CD4-positive, alpha-beta T cell treated with Interleukin-17A for 4 hours (primary cell): ENCODE data around the gene KLRC4.
"Not testable (repeated sequence)": the region's sequence is repeated elsewhere in the genome, so short reads cannot be mapped to it uniquely, and the experiment has no call there.

Experiments used
- DNase-seq: peaks from one replicate; pipeline ENCODE4 v3.0.0-alpha.2; 2020; ENCODE audit warnings: mixed read lengths

The KLRC4 gene, protein sequence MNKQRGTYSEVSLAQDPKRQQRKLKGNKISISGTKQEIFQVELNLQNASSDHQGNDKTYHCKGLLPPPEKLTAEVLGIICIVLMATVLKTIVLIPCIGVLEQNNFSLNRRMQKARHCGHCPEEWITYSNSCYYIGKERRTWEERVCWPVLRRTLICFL

DNA sequence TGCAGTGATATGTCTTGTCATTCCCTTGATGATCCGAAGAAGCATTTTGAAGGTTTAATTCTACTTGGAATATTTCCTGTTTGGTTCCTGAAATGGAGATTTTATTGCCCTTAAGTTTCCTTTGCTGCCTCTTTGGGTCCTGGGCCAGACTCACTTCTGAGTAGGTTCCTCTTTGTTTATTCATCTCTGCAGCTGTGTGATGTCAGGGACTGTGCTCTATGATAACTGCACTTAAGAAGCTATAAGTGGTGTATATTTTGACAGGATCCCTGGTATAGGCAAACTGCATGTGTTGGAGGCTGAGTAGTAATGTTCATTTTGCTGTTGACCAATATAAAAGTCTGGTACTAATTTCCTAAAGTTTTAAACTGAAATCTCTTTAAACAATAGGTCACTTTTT is at the start of gene KLRC4:
Gene KLRC4 (minus strand): TSS at position 366 of the 400 bp plus-strand sequence. CDS start 182 bp downstream, at position 184.
- DNase-seq, result no peak

GRCh38 chr12:10457760-10458159 is 48.2 kb upstream of the KLRC4 start:
- DNase-seq, result no peak

GRCh38 chr12:10456856-10457255 is 47.3 kb upstream of the KLRC4 start:
- no peak for DNase-seq

DNA sequence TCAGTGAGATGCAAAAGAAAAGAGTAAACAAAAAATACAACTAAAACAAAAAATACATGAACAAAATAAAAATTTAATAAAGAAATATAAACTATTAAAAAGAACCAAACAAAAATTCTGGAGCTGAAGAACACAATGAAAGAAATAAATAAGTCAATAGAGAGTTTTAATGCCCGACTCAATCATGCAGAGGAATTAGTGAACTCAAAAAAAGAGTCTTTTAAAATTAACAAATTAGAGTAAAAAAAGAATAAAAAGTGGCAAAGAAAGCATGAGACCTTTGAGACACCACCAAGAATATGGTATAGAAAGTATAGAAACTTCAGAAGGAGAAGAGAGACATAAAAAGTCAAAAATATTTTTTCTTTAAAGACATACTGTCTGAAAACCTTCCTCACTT is 46.2 kb upstream of the KLRC4 start:
- no peak for DNase-seq

GRCh38 chr12:10454531-10454930 is 45.0 kb upstream of the KLRC4 start:
- no peak for DNase-seq

DNA sequence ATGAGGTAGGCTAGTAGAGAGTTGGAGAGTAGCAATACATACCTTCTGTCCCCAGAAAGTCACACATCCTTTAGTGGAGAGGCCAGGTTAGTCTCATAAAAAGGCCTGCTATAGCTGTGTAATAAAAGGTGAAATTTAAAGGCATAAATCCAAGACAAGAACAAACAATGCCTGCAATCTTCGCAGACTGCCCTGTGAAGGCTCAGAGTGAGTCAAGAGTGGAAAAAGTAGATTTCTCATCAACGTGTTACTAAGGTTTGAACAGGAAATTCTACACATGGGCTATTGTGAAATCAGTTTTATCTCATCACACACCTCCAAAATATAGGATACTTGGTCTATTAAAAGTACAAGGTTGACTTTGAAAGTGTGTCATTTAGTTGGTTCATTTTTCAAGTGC is 43.6 kb upstream of the KLRC4 start, which contains the start of gene KLRC1:
Gene KLRC1 (minus strand): TSS at position 222 of the 400 bp plus-strand sequence. CDS start 2,221 bp downstream, outside the sequence.
- no peak for DNase-seq

DNA sequence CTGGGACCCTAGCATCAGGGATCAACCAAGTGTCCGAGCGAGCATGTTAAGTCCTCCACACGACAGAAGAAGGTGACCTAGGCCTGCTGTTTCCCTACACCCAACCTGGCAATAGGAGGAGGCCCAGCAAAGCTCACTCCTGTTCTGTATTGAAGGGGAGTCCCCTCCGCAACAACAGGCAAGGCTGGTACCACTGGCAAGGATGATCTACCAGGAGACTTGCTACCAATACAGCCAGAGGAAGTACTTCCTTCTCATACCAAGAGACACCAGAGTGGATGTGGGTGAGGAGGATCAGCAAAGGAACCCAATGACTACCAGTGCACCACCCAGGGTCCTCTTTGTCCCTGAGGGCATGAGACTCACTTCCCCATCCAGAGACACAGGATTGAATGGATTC is 38.7 kb upstream of the KLRC4 start:
- no peak for DNase-seq

- DNase-seq, result not testable (repeated sequence)
Observed at GRCh38 chr12:10446052-10446451, 36.5 kb upstream of the KLRC4 start.

GRCh38 chr12:10441144-10441543 is 31.6 kb upstream of the KLRC4 start:
- not testable (repeated sequence) for DNase-seq

GRCh38 chr12:10439608-10440274 is 30.2 kb upstream of the KLRC4 start:
- not testable (repeated sequence) for DNase-seq

DNA sequence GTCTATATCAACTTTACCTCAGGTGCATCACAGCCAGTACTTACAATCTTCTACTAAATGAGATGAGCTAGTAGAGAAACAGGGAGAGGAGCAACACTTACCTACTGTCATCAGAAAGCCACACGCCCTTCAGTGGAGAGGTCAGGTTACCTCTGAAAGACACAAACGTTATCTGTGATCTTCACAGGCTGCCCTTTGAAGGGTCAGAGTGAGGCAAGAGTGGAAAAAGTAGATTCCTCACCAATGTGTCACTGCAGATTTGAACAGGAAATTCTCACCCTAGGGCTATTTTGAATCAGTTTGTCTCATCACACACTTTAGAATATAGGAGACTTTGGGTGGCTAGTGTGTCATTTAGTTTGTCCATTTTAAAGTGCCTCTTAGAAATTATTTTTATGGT is 28.0 kb upstream of the KLRC4 start:
- not testable (repeated sequence) for DNase-seq

DNA sequence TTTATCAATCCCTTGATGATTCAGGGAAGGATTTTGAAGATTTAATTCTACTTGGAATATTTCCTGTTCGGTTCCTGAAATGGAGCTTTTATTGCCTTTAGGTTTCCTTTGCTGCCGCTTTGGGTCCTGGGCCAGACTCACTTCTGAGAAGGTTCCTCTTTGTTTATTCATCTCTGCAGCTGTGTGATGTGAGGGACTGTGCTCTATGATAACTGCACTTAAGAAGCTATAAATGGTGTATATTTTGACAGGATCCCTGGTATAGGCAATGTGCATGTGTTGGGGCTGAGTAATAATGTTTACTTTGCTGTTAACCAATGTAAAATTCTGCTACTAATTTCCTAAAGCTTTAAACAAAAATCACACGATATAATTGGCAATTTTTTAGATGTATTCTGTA is 26.3 kb upstream of the KLRC4 start, which contains the start of gene KLRC2:
Gene KLRC2 (minus strand): TSS at position 195 of the 400 bp plus-strand sequence. CDS start 24 bp downstream, at position 171.
- DNase-seq, result not testable (repeated sequence)

GRCh38 chr12:10430623-10431022 is 21.1 kb upstream of the KLRC4 start:
- not testable (repeated sequence) for DNase-seq

- DNase-seq, result not testable (repeated sequence)
Observed at GRCh38 chr12:10425938-10426337, 16.4 kb upstream of the KLRC4 start.

- DNase-seq, result not testable (repeated sequence)
Observed at GRCh38 chr12:10424260-10424899, 14.8 kb upstream of the KLRC4 start.

GRCh38 chr12:10422159-10422558 is 12.6 kb upstream of the KLRC4 start:
- DNase-seq, result not testable (repeated sequence)

DNA sequence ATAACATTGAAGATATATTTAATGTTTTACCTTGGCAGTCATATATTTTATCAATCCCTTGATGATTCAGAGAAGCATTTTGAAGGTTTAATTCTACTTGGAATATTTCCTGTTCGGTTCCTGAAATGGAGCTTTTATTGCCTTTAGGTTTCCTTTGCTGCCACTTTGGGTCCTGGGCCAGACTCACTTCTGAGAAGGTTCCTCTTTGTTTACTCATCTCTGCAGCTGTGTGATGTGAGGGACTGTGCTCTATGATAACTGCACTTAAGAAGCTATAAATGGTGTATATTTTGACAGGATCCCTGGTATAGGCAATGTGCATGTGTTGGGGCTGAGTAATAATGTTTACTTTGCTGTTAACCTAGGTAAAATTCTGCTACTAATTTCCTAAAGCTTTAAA is 10.8 kb upstream of the KLRC4 start, which contains the start of gene KLRC3:
Gene KLRC3 (minus strand): TSS at position 262 of the 400 bp plus-strand sequence. CDS start 45 bp downstream, at position 217.
- not testable (repeated sequence) for DNase-seq

- no peak for DNase-seq
Observed at GRCh38 chr12:10408842-10409241, 715 bp downstream of the KLRC4 start.

GRCh38 chr12:10406725-10407124 is 2.8 kb downstream of the KLRC4 start:
- no peak for DNase-seq

- no peak for DNase-seq
Observed at GRCh38 chr12:10405294-10405693, 4.3 kb downstream of the KLRC4 start.

- no peak for DNase-seq
Observed at GRCh38 chr12:10404798-10405197, 4.8 kb downstream of the KLRC4 start.

GRCh38 chr12:10400829-10401228 is 8.7 kb downstream of the KLRC4 start:
- DNase-seq, result no peak

GRCh38 chr12:10398168-10398567 is 11.4 kb downstream of the KLRC4 start:
- DNase-seq, result no peak

DNA sequence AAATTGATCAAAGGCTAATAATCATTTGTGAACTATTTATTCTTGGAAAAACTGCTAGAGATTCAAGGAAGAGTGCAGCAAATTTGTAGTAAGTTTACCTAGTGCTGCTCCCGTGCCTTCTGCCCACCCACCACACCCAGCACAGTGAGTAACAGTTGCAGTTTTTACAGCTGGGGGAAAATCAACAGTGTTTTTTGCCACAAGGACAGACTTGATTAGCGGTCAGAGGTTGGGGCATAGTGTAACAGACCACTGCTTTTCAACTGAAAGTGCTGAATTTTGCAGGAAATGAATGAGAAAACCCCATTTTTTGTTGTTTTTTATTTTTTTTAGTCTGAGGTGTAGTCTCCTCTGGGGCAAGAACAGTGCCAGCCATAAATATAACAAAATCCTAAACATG is 12.3 kb downstream of the KLRC4 start:
- no peak for DNase-seq
